ENCODE results near the gene MOB1B.
"Not testable (repeated sequence)": the region's sequence is repeated elsewhere in the genome, so short reads cannot be mapped to it uniquely, and the experiment has no call there.

DNA sequence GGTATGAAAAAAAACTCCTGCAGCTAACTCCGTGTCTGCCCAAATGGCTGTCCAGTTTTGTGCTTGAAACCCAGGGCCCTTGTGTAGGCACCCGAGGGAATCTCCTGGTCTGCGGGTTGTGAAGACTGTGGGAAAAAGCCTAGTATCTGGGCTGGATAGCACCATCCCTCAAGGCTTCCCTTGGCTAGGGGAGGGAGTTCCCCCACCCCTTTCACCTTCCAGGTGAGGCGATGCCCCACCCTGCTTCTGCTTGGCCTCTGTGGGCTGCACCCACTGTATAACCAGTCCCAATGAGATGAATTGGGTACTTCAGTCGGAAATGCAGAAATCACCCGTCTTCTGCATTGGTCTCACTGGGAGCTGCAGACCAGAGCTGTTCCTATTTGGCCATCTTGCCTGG is 102.9 kb downstream of the MOB1B start:
- TF ChIP-seq, protein P1, sequence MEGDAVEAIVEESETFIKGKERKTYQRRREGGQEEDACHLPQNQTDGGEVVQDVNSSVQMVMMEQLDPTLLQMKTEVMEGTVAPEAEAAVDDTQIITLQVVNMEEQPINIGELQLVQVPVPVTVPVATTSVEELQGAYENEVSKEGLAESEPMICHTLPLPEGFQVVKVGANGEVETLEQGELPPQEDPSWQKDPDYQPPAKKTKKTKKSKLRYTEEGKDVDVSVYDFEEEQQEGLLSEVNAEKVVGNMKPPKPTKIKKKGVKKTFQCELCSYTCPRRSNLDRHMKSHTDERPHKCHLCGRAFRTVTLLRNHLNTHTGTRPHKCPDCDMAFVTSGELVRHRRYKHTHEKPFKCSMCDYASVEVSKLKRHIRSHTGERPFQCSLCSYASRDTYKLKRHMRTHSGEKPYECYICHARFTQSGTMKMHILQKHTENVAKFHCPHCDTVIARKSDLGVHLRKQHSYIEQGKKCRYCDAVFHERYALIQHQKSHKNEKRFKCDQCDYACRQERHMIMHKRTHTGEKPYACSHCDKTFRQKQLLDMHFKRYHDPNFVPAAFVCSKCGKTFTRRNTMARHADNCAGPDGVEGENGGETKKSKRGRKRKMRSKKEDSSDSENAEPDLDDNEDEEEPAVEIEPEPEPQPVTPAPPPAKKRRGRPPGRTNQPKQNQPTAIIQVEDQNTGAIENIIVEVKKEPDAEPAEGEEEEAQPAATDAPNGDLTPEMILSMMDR (IDR thresholded peaks at IDR 0.05), result not testable (repeated sequence)
- not testable (repeated sequence) for TF ChIP-seq POLR2A (IDR thresholded peaks at IDR 0.05)

Measured in body of pancreas (tissue), 4 donors.